Kasumi-1 (cell line): ENCODE measurements around the gene ILF3.
"Not testable (repeated sequence)": the region's sequence is repeated elsewhere in the genome, so short reads cannot be mapped to it uniquely, and the experiment has no call there.

Experiments used
- DNase-seq, 2 experiments: peaks; one replicate each; lab custom pipeline; 2025; lab: John Stamatoyannopoulos, UW

ILF3 gene

GRCh38 chr19:10675214-10675613 lies 21.1 kb downstream of the ILF3 start:
- not testable (repeated sequence) for DNase-seq

DNA sequence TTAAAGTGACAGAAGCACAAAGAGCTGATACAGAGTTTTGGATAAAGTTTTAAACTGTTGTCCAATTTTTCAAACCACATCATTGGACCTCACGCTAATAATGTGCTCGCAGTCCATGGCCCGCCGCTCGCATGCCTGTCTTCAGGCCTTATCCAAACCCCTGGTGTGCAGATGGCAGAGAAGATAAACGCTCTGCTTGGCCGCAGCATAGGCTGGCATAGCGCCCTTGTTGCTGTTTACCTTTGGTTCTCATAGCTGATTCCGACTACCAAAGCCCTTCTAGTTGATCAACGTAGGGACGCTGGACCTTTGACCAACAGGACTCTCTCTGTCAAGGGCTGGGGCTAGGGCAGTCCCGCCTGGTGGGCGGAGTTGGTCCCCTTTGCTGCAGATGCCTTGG lies 23.6 kb downstream of the ILF3 start:
- no peak for DNase-seq

GRCh38 chr19:10678813-10679212 lies 24.7 kb downstream of the ILF3 start:
- no peak for DNase-seq

GRCh38 chr19:10679743-10680142 lies 25.6 kb downstream of the ILF3 start:
- DNase-seq = no peak

GRCh38 chr19:10680545-10681135 lies 26.5 kb downstream of the ILF3 start:
- DNase-seq = no peak

GRCh38 chr19:10681658-10682057 lies 27.5 kb downstream of the ILF3 start:
- no peak for DNase-seq

DNA sequence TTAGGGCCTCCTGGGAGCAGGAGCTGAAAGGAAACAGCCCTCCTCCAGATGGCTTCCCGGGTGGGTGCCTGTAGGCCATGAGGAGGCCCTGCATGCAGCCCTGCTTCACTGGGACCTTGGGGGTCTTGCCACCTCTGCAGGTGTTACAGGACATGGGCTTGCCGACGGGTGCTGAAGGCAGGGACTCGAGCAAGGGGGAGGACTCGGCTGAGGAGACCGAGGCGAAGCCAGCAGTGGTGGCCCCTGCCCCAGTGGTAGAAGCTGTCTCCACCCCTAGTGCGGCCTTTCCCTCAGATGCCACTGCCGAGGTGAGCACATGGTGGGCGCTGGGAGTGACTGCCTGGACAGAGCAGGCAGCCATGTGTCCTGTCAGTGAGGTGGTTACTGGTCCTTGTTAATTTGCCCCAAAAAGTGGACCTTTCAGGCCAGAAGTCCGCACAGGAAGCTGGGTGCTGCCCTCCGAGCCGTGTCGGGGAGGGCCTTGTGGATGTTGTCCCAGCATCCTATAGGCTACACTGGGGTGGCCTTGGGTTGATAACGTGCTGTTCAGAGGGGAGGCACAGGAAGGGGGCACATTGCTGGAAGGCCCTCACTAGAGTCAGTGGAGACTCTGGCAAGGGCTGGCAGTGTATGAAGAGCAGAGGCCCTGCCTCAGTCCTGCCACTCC lies 28.4 kb downstream of the ILF3 start:
- DNase-seq = no peak

DNA sequence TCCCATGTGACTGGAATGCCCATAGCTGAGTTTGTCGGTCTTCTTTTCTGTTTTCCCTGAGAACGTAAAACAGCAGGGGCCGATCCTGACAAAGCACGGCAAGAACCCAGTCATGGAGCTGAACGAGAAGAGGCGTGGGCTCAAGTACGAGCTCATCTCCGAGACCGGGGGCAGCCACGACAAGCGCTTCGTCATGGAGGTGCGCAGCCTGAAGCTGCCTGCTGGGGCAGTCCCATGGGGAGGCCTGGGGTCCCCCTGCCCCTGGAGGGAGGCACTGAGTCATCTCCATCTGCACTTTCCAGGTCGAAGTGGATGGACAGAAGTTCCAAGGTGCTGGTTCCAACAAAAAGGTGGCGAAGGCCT lies 28.9 kb downstream of the ILF3 start:
- no peak for DNase-seq

GRCh38 chr19:10683582-10683981 lies 29.4 kb downstream of the ILF3 start:
- no peak for DNase-seq

GRCh38 chr19:10685210-10685609 lies 31.1 kb downstream of the ILF3 start:
- DNase-seq = no peak

GRCh38 chr19:10686193-10686592 lies 32.0 kb downstream of the ILF3 start:
- no peak for DNase-seq

GRCh38 chr19:10686661-10687517 lies 32.7 kb downstream of the ILF3 start:
- no peak for DNase-seq

- DNase-seq = no peak
Observed at GRCh38 chr19:10687518-10688288, 33.6 kb downstream of the ILF3 start.

DNA sequence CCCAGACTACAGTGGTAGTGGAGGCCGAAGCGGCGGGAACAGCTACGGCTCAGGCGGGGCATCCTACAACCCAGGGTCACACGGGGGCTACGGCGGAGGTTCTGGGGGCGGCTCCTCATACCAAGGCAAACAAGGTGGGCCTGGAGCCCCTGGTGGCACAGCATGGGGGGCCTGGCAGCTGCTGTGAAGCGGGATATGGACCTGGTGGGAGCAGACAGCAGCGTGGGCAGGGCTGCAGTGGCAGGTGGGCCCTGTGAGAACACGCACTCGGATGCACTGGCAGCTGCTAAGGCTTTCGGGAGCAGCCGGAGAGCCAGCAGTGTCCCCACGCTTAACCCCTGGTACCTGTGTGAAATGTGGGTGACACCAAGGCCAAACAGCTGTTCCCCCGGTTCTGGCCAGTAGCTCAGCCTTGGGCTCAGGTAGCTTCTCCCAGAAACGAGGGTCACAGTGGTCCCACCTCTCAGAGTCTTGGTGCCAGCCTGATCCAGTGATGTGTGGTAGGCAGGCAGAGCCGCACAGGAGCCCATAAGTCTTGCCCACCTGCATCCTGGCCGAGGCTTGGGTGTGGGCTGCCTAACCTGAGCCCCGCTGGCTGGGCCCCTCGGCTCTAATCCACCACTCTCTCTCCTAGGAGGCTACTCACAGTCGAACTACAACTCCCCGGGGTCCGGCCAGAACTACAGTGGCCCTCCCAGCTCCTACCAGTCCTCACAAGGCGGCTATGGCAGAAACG lies 34.6 kb downstream of the ILF3 start:
- no peak for DNase-seq

GRCh38 chr19:10690341-10690781 lies 36.2 kb downstream of the ILF3 start:
- DNase-seq = peak in 1 of 2 experiments; percentile 5

- DNase-seq = no peak
Observed at GRCh38 chr19:10691178-10691881, 37.2 kb downstream of the ILF3 start.

- DNase-seq = no peak
Observed at GRCh38 chr19:10691883-10692282, 37.7 kb downstream of the ILF3 start.

DNA sequence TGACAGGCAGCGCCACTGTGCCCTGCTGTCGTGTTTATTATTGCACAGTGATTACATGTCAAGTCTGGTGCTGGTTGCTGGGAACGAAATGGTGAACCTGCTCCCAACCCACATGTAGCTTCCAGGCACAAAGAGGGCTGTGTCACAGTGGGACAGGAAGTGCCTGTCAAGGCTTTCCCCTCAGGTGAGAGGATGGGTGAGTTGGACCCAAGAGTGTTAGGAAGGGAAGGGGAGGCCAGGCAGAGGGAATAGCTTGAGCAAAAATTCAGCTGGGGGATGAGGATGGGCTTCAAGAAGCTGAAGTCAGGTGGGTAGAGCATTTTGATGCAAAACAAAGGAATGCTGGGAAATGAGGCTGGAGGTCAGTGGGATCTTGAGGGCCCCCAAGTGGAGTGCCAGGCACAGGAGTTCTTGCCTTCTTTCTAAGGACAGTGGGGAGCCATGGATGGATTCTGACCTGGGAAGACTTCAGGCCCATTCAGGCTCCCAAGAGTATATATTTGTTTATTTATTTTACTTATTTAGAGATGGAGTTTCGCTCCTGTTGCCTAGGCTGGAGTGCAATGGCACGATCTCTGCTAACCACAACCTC lies 38.6 kb downstream of the ILF3 start:
- no peak for DNase-seq

DNA sequence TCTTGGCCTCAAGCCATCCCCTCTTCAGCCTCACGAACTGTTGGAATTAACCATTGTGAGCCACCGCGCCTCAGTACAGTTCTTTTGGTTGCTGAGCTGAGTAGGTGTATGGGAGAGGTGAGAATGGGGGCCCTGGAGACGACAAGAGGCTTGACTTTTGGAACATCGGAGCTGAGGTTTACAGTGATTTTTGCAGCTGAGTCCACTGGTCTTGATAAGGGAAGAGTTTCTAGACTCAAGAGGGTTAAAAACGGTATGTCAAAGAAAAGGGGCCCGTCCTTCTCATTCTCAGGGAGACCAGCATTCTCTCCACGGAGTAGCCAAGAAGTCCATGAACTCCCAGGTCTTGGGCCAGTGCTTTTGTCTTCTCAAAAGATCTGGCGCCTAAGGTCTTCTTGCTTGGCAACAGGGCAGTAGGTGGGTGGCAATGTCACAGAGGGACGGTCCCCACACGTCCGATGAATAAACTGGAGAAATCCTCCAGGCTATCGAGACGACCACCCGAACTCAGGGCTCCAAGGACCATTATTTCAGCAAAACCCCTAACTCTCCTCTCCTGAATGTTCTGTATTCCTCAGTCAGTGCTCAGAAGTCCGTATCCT lies 40.7 kb downstream of the ILF3 start:
- DNase-seq = no peak
